GM10266 (cell line): ENCODE results near the gene CD52.

Source experiments
- DNase-seq: peaks from one replicate; pipeline ENCODE4 v3.0.0; 2012; ENCODE audit errors: extremely low spot score
- TF ChIP-seq, protein P1 (sequence below): IDR thresholded peaks from 2 replicates; pipeline ENCODE4 v1.5.1; 2012; ENCODE audit warnings: mild to moderate bottlenecking, low read depth; ENCODE audit not compliant: control insufficient read depth, insufficient read depth; ENCODE audit errors: missing control alignments

CD52 gene

DNA sequence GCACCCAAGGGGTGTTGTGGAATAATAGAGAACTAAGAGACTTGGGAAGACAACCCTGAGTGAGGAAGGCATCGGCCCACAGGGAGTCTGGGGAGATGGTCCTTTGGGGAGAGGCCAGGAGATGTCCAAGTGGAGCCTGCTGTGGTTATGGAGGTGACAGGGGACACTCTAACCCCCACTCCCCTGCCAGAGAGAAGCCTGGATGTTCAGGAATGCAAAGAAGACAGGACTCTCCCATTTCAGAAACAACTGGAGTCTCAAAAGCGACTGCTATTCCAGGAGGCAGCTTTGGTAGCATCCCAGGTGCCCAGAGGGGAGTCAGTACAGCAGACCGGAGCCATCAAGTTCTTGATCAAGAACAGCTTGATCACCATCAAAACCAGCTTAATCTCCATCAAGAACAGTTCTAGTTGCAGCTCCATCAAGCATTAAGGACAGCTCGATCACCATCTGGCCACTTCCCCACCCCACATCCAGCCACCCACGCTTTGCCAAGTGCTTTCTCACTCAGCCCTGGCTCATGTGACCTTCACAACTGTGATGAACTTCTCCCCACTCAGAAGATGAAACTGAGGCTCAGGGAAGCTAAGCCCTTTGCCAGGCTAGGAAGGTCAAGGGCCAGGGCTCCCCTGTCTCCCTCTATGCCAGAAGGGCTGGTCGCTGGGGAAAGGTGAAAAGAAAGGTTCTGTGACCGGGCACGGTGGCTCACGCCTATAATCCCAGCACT lies 743 bp downstream of the CD52 start:
- TF ChIP-seq, protein P1, sequence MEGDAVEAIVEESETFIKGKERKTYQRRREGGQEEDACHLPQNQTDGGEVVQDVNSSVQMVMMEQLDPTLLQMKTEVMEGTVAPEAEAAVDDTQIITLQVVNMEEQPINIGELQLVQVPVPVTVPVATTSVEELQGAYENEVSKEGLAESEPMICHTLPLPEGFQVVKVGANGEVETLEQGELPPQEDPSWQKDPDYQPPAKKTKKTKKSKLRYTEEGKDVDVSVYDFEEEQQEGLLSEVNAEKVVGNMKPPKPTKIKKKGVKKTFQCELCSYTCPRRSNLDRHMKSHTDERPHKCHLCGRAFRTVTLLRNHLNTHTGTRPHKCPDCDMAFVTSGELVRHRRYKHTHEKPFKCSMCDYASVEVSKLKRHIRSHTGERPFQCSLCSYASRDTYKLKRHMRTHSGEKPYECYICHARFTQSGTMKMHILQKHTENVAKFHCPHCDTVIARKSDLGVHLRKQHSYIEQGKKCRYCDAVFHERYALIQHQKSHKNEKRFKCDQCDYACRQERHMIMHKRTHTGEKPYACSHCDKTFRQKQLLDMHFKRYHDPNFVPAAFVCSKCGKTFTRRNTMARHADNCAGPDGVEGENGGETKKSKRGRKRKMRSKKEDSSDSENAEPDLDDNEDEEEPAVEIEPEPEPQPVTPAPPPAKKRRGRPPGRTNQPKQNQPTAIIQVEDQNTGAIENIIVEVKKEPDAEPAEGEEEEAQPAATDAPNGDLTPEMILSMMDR: no peak
- no peak for DNase-seq

DNA sequence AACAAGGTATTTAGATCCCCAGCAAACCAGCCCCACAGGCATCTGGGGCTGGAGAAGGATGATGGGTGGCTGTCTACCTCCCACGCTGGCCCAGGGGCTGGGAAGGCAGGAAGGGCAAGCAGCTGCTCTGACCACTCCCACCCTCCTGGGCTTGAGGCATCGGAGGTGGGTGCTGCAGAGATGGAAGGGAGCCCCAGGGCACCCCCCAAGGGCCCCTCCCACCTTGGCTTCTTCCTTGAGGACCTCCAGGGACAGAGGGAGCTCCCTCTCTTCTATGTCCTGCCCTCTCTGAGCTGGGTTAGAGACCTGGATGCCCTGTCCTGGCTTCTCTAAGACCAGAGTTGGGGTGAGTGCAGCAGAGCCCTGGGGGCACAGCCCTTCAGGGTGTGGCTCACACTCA lies 3.1 kb downstream of the CD52 start:
- TF ChIP-seq, protein P1: no peak
- no peak for DNase-seq

DNA sequence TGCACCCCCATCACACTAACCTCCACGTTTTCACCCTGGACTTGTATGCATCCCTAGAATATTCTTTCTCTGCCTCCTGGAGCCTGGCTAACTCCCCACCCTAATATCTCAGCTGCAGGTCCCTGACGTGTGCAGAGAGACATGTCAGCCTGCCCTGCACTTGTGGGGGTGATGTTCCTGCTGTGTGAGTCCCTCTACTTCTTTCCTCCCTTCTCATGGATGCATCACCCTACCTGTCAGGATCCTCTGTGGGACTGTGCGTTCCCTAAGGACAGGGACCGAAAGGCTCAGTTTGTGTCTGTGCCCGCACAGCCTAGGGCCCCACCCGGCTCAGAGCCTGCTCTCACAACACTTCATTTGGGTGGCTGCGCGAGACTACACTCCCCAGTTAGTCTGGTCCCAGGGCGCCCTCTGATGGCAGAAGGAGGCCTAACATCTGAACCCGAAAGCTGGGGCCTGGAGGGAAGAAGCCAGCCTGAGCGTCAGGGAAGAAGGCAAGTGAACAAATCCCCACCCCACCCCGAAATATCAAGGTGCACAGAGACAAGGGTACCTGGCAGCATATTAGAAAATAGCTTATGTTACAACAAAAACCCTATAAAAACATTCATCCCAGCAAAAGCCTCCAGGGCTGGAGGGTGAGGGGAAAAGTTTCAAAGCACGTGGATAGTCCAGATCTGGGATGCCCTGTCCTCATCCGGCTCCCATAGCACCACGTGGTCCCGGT lies 3.7 kb downstream of the CD52 start:
- peak; percentile 81 for DNase-seq
- TF ChIP-seq, protein P1: peak; percentile 95

DNA sequence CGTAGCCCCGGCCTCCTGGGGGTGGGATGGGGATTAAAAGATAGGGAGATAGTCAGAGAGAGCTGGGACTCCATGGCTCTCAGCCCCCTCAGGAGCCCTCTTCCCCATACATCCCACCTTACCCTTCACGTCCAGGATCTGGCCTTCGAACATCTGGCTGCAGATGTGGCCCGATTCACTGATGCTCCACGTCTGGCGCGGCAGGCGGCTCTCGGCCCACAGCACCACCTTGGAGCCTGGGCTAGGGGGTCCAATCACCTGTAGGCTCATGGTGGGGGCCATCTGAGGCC lies 4.2 kb downstream of the CD52 start:
- DNase-seq: no peak
- TF ChIP-seq, protein P1: peak; percentile 8

DNA sequence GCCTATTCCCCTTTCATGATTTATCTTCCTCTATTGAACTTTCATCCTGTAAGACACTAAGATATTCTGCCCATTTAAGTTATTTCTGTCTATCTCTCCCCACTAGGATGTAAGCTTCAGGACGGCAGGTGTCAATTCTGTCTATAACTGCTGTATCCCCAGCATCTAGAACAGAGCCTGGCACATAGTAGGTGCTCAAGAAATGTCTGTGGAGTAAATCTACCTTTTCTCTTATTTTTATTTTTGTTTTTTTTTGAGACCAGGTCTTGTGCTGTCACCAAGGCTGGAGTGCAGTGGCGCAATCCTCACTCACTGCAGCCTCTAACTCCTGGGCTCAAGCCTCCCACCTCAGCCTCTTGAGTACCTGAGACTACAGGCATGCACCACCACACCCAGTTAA lies 5.6 kb downstream of the CD52 start:
- TF ChIP-seq, protein P1: no peak
- no peak for DNase-seq

DNA sequence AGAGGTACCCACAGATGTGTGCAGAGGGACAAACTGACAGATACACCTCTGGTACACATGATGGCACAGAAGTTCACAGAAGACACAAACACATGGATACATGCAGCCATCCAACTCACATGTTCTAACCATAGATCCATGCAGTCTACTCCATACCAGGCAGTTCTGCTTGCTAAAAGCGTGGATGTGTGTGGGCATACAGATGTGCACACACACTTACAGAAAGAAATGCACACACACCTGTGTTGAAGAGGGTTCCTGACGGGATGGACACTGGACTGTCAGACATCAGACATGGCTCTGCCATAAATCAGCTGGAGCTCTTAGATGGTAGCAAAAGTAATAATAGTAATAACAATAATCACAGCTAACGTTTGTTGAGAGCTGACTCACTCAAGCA lies 6.8 kb downstream of the CD52 start:
- TF ChIP-seq, protein P1: no peak
- DNase-seq: no peak

DNA sequence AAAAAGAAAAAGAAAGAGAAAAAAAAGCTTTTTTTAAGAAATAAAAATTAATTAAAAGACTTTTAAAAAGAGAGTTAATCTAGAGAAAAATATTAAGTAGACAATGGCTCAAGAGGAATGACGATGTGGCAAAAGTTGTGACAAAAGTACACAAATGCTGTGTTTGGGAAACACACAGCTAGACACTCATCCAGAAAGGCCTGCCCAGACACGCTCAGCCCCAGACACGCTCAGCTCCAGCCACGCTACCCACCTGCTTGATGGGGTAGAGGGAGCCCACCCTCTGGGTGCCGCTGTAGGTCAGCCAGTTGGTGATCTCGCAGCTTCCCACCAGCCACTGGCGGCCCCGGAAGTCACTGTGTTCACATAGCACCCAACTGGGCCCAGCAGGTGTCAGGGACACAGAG lies 10.2 kb downstream of the CD52 start:
- TF ChIP-seq, protein P1: no peak
- no peak for DNase-seq
